Dedifferentiated amniotic fluid mesenchymal stem cell (primary cell): ENCODE results near the gene EDNRA.

Experiments
- DNase-seq: peaks from one replicate; pipeline ENCODE4 v3.0.0-alpha.2; 2016; ENCODE audit errors: extremely low spot score

Gene EDNRA

DNA sequence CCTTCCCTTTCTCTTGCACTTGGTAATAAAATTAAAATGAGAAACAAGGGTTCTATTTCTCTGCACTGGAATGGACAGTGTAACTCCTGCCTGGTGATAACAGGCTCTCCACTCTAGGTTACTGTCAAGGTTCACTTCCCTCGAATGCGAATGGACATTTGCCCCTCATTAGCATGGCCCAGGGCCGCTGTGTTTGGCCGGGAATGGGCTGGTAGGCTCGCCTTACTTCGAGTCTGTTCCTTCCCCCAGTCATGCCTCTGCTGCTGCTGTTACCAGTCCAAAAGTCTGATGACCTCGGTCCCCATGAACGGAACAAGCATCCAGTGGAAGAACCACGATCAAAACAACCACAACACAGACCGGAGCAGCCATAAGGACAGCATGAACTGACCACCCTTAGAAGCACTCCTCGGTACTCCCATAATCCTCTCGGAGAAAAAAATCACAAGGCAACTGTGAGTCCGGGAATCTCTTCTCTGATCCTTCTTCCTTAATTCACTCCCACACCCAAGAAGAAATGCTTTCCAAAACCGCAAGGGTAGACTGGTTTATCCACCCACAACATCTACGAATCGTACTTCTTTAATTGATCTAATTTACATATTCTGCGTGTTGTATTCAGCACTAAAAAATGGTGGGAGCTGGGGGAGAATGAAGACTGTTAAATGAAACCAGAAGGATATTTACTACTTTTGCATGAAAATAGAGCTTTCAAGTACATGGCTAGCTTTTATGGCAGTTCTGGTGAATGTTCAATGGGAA, 61.5 kb downstream of the EDNRA start:
- no peak for DNase-seq

- DNase-seq: no peak
Observed at GRCh38 chr4:147543034-147543433, 62.1 kb downstream of the EDNRA start.

GRCh38 chr4:147546349-147546748, 65.5 kb downstream of the EDNRA start:
- peak; percentile 68 for DNase-seq

DNA sequence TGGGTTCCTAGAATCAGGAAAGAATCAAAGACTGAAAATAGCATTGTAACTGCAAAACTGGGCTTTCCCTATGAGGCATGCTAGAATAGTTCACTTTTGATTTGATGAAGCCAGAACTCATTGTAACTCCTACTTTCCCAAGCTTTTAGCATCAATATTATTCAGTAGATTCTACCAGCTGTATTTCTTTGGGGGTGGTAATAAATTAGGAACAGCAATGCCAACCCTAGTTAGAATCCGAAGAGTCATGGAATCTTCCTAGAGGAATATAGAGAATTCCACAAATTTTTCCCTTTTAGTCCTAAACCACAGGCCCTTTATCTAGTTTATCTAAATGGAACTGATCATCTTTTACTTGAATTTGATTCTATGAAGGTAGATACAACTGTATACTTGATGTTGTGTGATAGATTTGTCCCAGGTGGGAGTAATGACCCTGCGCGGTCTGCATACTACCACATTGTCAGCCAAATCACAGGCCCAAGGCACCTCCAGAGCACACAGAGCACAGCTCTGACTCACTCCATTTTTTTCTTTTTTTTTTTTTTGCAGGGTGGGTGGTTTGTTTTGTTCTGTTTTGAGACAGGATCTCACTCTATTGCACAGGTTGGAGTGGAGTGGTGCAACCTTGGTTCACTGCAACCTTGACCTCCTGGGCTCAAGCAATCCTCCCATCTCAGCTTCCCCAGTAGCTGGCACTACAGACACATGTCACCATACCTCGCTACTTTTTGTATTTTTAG, 66.6 kb downstream of the EDNRA start:
- DNase-seq: no peak

GRCh38 chr4:147548256-147548655, 67.4 kb downstream of the EDNRA start:
- no peak for DNase-seq

- no peak for DNase-seq
Observed at GRCh38 chr4:147550626-147551246, 69.8 kb downstream of the EDNRA start.

DNA sequence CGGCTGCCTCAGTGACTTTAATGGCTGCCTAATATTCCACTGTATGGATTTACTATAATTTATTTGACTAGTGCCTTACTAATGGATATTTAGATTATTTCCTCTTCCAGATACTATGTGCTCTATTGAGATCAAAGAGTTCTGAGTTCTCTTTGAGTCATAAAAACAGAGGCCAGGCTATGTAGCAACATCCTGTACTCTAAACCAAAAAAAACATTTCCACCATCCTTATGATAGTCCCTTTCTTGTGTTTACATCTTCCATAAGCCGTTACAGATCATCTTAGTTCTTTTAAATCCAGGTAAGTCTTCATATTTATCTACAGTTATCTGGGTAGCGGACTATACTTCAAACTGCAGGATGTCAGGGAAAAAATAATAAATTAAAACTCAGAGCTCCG, 79.7 kb downstream of the EDNRA start:
- DNase-seq: no peak

GRCh38 chr4:147566762-147567161, 85.9 kb downstream of the EDNRA start:
- DNase-seq: no peak

- no peak for DNase-seq
Observed at GRCh38 chr4:147567276-147567675, 86.4 kb downstream of the EDNRA start.

DNA sequence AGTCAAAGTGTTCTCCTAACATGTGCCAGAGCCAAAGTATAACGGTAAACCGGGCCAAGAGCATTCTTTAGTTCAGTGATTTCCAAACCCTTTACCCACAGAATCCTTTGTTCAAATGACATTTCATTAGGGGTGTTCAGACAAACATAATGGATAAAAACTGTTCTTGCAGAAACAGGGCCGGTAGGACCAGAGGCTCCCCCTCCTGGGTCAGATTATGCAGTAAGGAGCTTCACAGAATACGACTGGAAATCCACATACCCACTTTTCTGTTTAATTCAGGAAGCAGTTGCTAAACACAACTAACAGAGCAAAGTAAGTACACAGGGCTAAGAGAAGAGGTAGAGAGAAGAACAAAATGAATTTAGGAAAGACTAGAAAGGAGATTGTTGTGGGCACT, 89.7 kb downstream of the EDNRA start:
- no peak for DNase-seq

- no peak for DNase-seq
Observed at GRCh38 chr4:147571036-147571770, 90.3 kb downstream of the EDNRA start.

- no peak for DNase-seq
Observed at GRCh38 chr4:147576084-147576483, 95.2 kb downstream of the EDNRA start.

GRCh38 chr4:147578051-147578476, 97.2 kb downstream of the EDNRA start:
- peak; percentile 91 for DNase-seq

GRCh38 chr4:147578593-147578992, 97.7 kb downstream of the EDNRA start:
- no peak for DNase-seq

DNA sequence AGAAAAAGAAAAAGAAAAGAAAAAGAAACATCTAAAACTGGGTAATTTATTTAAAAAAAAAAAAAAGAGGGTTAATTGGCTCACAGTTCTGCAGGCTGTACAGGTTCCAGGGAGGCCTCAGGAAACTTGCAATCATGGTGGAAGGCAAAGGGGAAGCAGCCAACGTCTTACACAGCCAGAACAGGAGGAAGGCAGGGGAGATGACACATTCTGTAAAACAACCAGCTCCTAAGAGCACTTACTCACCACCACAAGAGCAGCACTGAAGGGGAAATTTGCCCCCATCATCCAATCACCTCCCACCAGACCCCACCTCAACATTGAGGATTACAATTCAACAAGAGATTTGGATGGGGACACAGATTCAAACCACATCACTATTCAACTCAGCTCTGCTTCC, 99.5 kb downstream of the EDNRA start:
- DNase-seq: no peak

DNA sequence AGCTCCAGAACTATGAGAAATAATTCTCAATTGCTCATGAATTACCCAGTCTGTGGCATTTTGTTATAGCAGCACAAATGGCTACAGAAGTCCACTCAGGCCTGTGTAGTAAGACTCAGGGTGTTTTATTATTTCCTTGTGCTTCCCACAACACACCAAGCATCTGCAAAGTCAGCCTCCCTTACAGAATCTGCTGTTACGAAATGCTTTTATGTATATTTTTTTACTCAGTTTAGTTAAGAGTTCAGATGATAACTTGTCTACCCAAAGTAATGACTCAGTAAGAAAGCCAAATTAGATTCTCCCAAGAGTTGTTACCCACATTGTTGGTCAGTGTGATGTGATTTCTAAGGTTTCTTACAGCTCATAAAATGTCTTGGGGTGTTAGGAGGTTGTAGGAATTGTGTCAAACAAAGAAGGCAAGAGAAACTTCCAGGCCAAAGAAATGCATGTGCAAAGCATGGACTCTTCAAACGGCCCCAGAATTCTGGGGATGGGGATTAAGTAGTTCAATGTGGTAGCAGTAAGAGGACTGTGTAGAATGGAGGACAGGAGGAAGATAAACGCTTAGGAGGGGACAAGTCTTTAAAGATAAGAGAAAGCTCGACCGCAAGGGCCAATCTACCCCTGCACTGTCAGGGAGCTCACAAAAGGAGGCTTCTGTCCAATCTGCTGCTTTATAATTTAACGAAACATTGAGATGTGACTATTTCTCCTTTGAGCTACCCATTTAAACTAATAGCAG, 100.9 kb downstream of the EDNRA start:
- no peak for DNase-seq

DNA sequence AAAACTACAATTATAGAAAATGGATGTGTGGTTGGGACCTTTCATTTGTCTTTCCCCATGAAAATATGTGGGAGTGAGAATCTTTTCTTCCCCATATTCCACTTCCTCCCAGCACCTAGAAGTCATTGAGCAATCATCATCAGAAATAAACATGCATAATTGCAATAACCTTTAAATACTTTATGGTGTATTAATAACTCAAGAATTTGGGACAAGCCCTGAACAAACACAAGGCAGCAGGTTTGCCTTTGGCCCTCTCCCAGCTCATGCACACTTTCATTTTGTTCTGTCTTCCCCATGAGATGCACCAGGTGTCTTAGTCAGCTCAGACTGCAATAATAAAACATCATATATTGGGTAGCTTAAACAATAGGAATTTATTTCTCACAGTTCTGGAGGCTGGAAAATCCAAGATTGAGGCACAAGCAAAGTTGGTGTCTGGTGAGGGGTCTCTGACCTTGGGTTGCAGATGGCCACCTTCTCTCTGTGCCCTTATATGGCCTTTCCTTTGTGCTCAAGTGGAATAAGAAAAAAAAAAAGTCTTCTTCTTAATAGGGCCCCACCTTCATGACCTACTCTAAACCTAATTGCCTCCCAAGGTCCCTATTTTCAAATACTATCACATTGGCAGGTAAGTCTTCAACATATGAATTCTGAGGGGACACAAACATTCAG, 101.6 kb downstream of the EDNRA start:
- no peak for DNase-seq

- DNase-seq: no peak
Observed at GRCh38 chr4:147583876-147584275, 103.0 kb downstream of the EDNRA start.

GRCh38 chr4:147586032-147586431, 105.1 kb downstream of the EDNRA start:
- DNase-seq: no peak

DNA sequence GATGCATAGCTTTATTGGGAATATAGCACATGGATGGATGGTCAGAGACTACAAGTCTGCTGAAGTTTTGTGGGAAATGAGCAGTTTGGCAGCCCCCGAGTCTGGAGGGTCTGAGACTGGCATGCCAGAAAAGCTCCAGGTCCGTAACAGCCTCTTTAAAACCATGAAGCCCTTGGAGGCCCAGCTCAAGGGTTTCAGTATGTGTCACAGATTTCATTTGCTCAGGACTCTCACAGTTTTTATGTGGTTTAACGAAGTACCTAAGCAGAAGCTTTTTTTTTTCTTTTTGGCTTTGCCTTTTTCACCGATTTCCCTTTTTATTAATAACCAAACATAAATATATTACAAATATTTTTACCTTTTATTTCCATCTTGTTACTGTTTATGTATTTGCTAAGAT, 105.7 kb downstream of the EDNRA start:
- DNase-seq: no peak

- DNase-seq: no peak
Observed at GRCh38 chr4:147587041-147587440, 106.1 kb downstream of the EDNRA start.
